ENCODE data around the gene POU6F1.

POU6F1 gene

DNA sequence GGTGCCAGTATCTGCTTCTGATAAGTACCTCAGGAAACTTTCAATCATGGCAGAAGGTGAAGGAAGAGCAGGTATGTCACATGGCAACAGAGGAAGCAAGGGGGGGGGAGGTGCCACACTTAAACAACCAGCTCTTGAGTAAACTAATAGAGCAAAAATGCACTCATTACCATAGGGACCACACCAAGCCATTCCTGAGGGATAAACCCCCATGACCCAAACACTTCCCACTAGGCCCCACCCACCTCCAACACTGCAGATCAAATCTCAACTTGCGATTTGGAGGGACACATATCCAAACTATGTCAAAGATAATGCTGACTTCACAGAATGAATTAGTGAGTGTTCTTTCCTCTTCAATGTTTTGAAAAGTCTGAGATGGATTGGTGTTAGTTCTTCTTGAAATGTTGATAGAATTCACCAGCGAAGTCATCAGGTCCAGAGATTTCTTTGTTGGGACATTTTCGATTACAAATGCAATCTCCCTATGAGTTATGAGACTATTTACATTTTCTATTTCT is 61.6 kb downstream of the POU6F1 start:
- DNase-seq = no peak

DNA sequence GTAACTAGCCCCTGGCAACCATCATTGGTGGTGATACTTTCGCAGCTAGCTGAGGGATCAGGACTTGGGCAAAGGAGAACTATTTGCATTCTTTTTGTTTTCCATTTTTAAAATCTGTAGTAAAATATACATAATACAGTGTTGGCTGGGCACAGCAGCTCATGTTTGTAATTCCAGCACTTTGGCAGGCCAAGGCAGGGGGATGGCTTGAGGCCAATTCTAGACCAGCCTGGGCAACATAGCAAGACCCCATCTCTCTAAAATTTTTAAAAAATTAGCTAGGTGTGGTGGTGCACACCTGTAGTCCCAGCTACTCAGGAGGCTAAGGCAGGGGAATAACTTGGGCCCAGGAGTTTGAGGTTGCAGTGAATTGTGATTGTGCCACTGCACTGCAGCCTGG is 64.9 kb downstream of the POU6F1 start:
- DNase-seq = no peak

DNA sequence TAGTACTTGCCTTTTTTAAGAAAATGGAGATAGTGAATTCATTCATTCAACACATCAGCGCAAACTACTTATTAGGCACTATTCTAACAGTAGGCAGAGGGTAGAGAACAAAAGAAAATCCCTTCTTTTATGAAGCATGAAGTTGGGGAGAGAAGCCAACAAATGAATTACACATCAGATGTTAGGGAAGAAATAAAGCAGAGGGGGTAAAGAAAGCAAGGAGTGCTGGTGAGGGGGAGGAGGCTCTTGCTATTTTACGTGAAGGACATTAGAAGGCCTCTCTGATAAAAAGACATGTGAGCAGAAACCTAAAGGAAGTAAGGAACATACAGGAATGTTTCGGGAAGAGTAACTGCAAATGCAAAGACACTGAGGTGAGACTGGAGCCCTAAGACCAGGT is 67.1 kb downstream of the POU6F1 start:
- no peak for DNase-seq

DNA sequence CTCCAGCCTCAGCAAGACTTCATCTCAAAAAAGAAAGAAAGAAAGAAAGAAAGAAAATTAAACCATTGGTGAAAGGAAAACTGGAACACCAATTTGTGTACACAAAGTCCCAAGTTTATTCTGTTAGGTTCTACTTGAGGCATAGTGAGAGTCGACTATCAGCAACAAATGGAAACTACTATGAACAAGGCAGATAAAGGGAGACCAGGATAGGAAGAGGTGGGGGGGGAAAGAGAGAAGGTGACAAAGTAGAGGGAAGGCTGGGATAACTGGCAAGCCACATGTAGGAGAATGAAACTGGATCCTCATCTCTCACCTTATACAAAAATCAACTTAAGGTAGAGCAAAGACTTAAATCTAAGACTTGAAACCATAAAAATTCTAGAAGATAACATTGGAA is 70.6 kb downstream of the POU6F1 start:
- DNase-seq = no peak

DNA sequence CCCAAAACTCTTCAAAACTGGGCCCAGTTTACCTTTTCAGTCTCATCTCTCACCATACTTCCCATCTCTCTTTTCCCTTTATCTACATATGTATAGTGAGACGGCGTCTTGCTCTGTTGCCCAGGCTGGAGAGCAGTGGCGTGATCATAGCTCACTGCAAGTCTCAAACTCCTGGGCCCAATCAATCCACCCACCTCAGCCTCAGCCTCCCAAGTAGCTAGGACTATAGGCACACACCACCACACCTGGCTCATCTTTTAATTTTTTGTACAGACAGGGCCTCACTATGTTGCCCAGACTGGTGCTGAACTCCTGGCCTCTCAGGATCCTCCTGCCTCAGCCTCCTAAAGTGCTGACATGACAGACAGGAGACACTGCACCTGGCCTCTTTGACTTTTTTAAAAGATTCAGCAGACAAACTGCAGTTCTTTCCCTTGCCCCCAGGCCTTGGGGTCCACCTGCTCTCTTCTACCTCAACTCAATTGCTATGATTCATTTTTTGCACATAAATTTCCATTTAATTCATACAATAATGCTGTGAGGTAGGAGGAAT is 78.5 kb downstream of the POU6F1 start:
- no peak for DNase-seq

Data from MV-4-11 (cell line).